ENCODE results near the gene SLC18A3.

DNA sequence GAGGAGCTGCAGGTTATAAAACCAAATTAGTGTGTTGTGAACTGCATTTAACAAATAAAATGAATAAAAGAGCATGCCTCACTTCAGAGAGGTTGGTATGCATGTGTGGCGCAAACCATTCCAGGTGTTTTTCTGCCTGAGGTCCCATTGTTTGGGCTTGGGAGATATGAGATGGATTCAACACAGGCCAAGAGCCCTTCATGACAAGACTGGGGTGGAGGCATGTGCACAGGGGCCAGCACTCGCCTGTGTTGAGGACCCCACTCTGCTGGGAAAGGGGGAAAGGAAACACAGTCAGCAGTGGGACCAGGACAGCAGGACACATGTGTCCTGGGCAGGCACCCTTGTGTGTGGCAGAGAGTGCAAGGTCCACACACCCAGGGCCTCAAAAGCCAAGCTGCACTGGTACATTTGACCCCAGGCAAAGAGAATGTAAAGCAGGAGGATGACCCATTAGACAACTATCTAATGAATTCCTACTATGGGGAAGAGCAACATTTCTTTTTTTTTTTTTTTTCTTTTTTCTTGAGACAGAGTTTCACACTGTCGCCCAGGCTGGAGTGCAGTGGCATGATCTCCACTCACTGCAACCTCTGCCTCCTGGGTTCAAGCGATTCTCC, 9.2 kb upstream of the SLC18A3 start:
- no peak for TF ChIP-seq CTCF (IDR thresholded peaks at IDR 0.05; ENCODE audit: poor library complexity)
- no peak for TF ChIP-seq EZH2 (IDR thresholded peaks at IDR 0.05; ENCODE audit: borderline replicate concordance)
